ENCODE measurements around the gene CRKL.

DNA sequence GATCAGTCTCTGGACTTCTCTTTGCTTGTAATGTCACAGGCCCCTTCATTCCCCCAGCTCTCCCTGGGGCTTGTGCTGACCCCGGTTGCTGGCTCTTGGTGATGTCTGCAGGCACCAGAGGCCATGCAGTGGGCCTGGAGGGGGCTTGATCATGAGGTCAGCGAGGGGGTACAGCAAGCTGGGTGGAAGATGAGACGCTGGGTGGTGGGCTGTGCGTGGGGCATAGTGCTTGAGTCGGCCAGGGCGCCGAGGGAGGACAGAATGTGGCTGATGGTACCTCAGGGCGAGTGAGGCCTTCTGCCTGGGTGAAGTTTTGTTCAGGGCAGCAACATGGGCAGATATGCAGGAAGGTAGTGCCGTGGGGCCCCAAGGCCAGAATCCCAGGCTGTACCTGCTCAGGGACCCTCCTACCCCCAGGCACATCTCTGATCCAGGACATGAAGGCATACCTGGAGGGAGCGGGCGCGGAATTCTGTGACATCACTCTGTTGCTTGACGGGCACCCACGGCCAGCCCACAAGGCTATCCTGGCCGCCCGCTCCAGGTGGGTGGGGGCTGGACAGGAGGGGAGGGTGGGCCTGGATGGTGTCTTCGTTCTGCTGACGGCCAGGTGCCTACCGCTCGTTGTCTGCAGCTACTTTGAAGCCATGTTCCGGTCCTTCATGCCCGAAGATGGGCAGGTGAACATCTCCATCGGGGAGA, 78.3 kb downstream of the CRKL start:
- TF ChIP-seq POLR2A (IDR thresholded peaks at IDR 0.05), result no peak
- TF ChIP-seq, protein P1, sequence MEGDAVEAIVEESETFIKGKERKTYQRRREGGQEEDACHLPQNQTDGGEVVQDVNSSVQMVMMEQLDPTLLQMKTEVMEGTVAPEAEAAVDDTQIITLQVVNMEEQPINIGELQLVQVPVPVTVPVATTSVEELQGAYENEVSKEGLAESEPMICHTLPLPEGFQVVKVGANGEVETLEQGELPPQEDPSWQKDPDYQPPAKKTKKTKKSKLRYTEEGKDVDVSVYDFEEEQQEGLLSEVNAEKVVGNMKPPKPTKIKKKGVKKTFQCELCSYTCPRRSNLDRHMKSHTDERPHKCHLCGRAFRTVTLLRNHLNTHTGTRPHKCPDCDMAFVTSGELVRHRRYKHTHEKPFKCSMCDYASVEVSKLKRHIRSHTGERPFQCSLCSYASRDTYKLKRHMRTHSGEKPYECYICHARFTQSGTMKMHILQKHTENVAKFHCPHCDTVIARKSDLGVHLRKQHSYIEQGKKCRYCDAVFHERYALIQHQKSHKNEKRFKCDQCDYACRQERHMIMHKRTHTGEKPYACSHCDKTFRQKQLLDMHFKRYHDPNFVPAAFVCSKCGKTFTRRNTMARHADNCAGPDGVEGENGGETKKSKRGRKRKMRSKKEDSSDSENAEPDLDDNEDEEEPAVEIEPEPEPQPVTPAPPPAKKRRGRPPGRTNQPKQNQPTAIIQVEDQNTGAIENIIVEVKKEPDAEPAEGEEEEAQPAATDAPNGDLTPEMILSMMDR (IDR thresholded peaks at IDR 0.05), result no peak
